Erythroblast (primary cell): ENCODE results near the gene POP5.

Experiments
- GATA1 ChIP-seq: IDR thresholded peaks from 2 replicates; pipeline ENCODE4 v1.6.1; 2011; ENCODE audit warnings: low read depth, mild to moderate bottlenecking, control low read depth, low read length, moderate library complexity
- POLR2A ChIP-seq: IDR thresholded peaks from 2 replicates; pipeline ENCODE4 v1.6.1; 2011; ENCODE audit warnings: mild to moderate bottlenecking, low read length

DNA sequence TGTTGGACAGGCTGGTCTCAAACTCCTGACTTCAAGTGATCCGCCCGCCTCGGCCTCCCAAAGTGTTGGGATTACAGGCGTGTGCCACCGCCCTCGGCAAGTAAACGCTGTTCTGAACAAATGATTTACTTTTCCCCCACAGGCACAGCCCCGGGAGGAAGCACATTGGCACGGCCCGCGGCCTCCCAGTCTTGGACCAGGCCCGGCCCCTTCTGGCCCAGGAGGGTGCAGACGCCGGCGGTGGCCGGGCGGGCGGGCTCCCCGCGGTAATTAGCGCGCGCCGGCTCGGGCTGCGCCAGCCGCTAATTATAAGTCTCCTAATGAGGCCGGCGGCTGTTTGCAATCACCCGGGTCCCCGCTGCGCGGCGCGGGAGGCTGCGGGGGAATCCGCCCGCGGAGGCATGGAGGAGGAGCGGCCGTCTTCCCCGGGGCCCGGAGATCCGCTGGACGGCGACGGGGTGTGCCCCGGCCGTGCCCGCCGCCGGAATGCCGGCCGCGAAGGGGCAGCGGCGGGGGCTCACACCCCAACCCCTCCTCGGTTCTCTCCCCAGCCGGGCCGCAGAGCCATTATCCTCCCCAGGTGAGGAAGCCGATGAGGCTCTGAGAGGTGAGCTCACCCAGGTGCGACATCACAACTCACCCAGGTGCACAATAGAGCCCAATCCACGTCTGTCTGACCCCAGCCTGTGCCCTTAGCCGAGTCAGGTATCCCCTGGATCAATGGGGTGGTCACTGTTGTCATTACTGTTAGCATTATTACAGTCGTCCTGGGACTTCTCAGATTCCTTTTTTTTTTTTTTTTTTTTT, 3.3 kb upstream of the POP5 start:
- TF ChIP-seq POLR2A (no peak), GATA1 (no peak)
